ENCODE measurements around the gene MAGI2.

The MAGI2 gene

GRCh38 chr7:78063758-78064157 lies 1389.7 kb downstream of the MAGI2 start:
- no peak overlapping the region for H3K4me3 ChIP-seq (ENCODE audit: low read length)
- DNase-seq (ENCODE audit: low read depth, low spot score), result no peak

- no peak overlapping the region for H3K4me3 ChIP-seq (ENCODE audit: low read length)
- no peak for DNase-seq (ENCODE audit: low read depth, low spot score)
Measured at GRCh38 chr7:78062214-78062613, 1391.3 kb downstream of the MAGI2 start.

- H3K4me3 ChIP-seq (ENCODE audit: low read length), result no peak overlapping the region
- DNase-seq (ENCODE audit: low read depth, low spot score), result no peak
Measured at GRCh38 chr7:78057571-78057970, 1395.9 kb downstream of the MAGI2 start.

- DNase-seq (ENCODE audit: low read depth, low spot score), result no peak
- no peak overlapping the region for H3K4me3 ChIP-seq (ENCODE audit: low read length)
Measured at GRCh38 chr7:78055599-78055998, 1397.9 kb downstream of the MAGI2 start.

GRCh38 chr7:78055001-78055573 lies 1398.4 kb downstream of the MAGI2 start:
- no peak for DNase-seq (ENCODE audit: low read depth, low spot score)

GRCh38 chr7:78052112-78052511 lies 1401.4 kb downstream of the MAGI2 start:
- no peak for DNase-seq (ENCODE audit: low read depth, low spot score)
- H3K4me3 ChIP-seq (ENCODE audit: low read length), result no peak overlapping the region

More at GRCh38 chr7:78055001-78055573, 1398.4 kb downstream of the MAGI2 start:
- H3K4me3 ChIP-seq (ENCODE audit: low read length), result no peak overlapping the region

- no peak overlapping the region for H3K4me3 ChIP-seq (ENCODE audit: low read length)
- DNase-seq (ENCODE audit: low read depth, low spot score), result no peak
Measured at GRCh38 chr7:78047800-78048199, 1405.7 kb downstream of the MAGI2 start.

- H3K4me3 ChIP-seq (ENCODE audit: low read length), result no peak overlapping the region
- DNase-seq (ENCODE audit: low read depth, low spot score), result no peak
Measured at GRCh38 chr7:78043159-78043558, 1410.3 kb downstream of the MAGI2 start.

- no peak overlapping the region for H3K4me3 ChIP-seq (ENCODE audit: low read length)
- no peak for DNase-seq (ENCODE audit: low read depth, low spot score)
Measured at GRCh38 chr7:78041423-78041822, 1412.0 kb downstream of the MAGI2 start.

- no peak overlapping the region for H3K4me3 ChIP-seq (ENCODE audit: low read length)
- no peak for DNase-seq (ENCODE audit: low read depth, low spot score)
Measured at GRCh38 chr7:78039790-78040776, 1413.4 kb downstream of the MAGI2 start.

- DNase-seq (ENCODE audit: low read depth, low spot score), result no peak
- H3K4me3 ChIP-seq (ENCODE audit: low read length), result no peak overlapping the region
Measured at GRCh38 chr7:78038465-78039080, 1414.9 kb downstream of the MAGI2 start.

- no peak overlapping the region for H3K4me3 ChIP-seq (ENCODE audit: low read length)
- DNase-seq (ENCODE audit: low read depth, low spot score), result no peak
Measured at GRCh38 chr7:78037603-78038002, 1415.9 kb downstream of the MAGI2 start.

GRCh38 chr7:78033410-78033809 lies 1420.1 kb downstream of the MAGI2 start:
- DNase-seq (ENCODE audit: low read depth, low spot score), result no peak
- no peak overlapping the region for H3K4me3 ChIP-seq (ENCODE audit: low read length)

- H3K4me3 ChIP-seq (ENCODE audit: low read length), result no peak overlapping the region
- DNase-seq (ENCODE audit: low read depth, low spot score), result no peak
Measured at GRCh38 chr7:78026492-78026891, 1427.0 kb downstream of the MAGI2 start.

- DNase-seq (ENCODE audit: low read depth, low spot score), result no peak
- no peak overlapping the region for H3K4me3 ChIP-seq (ENCODE audit: low read length)
Measured at GRCh38 chr7:78024591-78024990, 1428.9 kb downstream of the MAGI2 start.

- no peak overlapping the region for H3K4me3 ChIP-seq (ENCODE audit: low read length)
- DNase-seq (ENCODE audit: low read depth, low spot score), result no peak
Measured at GRCh38 chr7:78023191-78023590, 1430.3 kb downstream of the MAGI2 start.

- DNase-seq (ENCODE audit: low read depth, low spot score), result no peak
- H3K4me3 ChIP-seq (ENCODE audit: low read length), result no peak overlapping the region
Measured at GRCh38 chr7:78022165-78022564, 1431.3 kb downstream of the MAGI2 start.

GRCh38 chr7:78020874-78021249 lies 1432.6 kb downstream of the MAGI2 start:
- H3K4me3 ChIP-seq (ENCODE audit: low read length), result no peak overlapping the region
- DNase-seq (ENCODE audit: low read depth, low spot score), result no peak

GRCh38 chr7:78020136-78020873 lies 1433.2 kb downstream of the MAGI2 start:
- peak; percentile 57 for DNase-seq (ENCODE audit: low read depth, low spot score)
- H3K4me3 ChIP-seq (ENCODE audit: low read length), result peak overlapping the region; percentile 65

Data from Jurkat, Clone E6-1 (cell line).